Activated CD4-positive, alpha-beta T cell treated with anti-CD3 and anti-CD28 coated beads, Interleukin-2, Interleukin-6, amounts not matched to agents 100 ng/mL and 50 ng/mL, durations not matched to agents 16 hours and 8 hours (primary cell): ENCODE results near the gene UCKL1.

Source experiments
- DNase-seq: peaks from one replicate; pipeline ENCODE4 v3.0.0-alpha.2; 2020

UCKL1 gene

GRCh38 chr20:63955827-63956663, at the start of gene UCKL1:
TSS of gene UCKL1 (minus strand) at chr20:63956416. CDS start at chr20:63956372, 44 bp downstream.
- DNase-seq, result peak; percentile 94

GRCh38 chr20:64005394-64005793, 49.2 kb upstream of the UCKL1 start:
- DNase-seq, result no peak

GRCh38 chr20:64003960-64004725, 47.9 kb upstream of the UCKL1 start:
- no peak for DNase-seq

- DNase-seq, result no peak
Observed at GRCh38 chr20:64001607-64002011, 45.4 kb upstream of the UCKL1 start.

GRCh38 chr20:64000906-64001305, 44.7 kb upstream of the UCKL1 start:
- DNase-seq, result no peak

GRCh38 chr20:63982937-63983336, 26.7 kb upstream of the UCKL1 start:
- no peak for DNase-seq

GRCh38 chr20:63980806-63981728, 24.9 kb upstream of the UCKL1 start, which contains the start of gene PRPF6:
TSS of gene PRPF6 (plus strand) at chr20:63981132. CDS start at chr20:63981246, 114 bp downstream.
- peak; percentile 98 for DNase-seq

- DNase-seq, result peak; percentile 59
Observed at GRCh38 chr20:63980317-63980805, 24.1 kb upstream of the UCKL1 start.

GRCh38 chr20:63979557-63980316, 23.5 kb upstream of the UCKL1 start, which contains the start of gene SAMD10:
TSS of gene SAMD10 (minus strand) at chr20:63979642. CDS start at chr20:63979467, 175 bp downstream.
- DNase-seq, result peak; percentile 82

- no peak for DNase-seq
Observed at GRCh38 chr20:63979229-63979556, 23.0 kb upstream of the UCKL1 start.

- DNase-seq, result peak; percentile 88
Observed at GRCh38 chr20:63978319-63979228, 22.4 kb upstream of the UCKL1 start.

GRCh38 chr20:63977739-63978276, 21.6 kb upstream of the UCKL1 start:
- peak; percentile 89 for DNase-seq

GRCh38 chr20:63976980-63977738, 20.9 kb upstream of the UCKL1 start:
- no peak for DNase-seq

GRCh38 chr20:63976511-63976910, 20.3 kb upstream of the UCKL1 start:
- DNase-seq, result peak; percentile 55

- DNase-seq, result no peak
Observed at GRCh38 chr20:63974402-63975200, 18.4 kb upstream of the UCKL1 start.

GRCh38 chr20:63973636-63974401, 17.6 kb upstream of the UCKL1 start:
- peak; percentile 86 for DNase-seq

GRCh38 chr20:63973160-63973479, 16.9 kb upstream of the UCKL1 start:
- DNase-seq, result no peak
